SK-N-MC (cell line): ENCODE data around the gene OBSCN.

Experiments
- DNase-seq: peaks from one replicate; pipeline ENCODE4 v3.0.0-alpha.2; 2011; ENCODE audit warnings: low read depth, low spot score
- H3K27ac ChIP-seq: fragments of 200-600 bp; sonication (generic); 2 replicates; pipeline ENCODE4 v1.5.1; 2016; ENCODE audit warnings: mixed run types
- H3K36me3 ChIP-seq: fragments of 200-600 bp; sonication (generic); 2 replicates; pipeline ENCODE4 v1.6.1; 2017; ENCODE audit warnings: antibody characterized with exemption, low read length, mixed read lengths; ENCODE audit not compliant: insufficient read depth
- H3K4me3 ChIP-seq: fragments of 200-600 bp; sonication (generic); 2 replicates; pipeline ENCODE4 v1.5.1; 2016
- H3K9ac ChIP-seq: fragments of 200-600 bp; sonication (generic); 2 replicates; pipeline ENCODE4 v1.8.0; 2017; ENCODE audit warnings: mixed run types, mixed read lengths; ENCODE audit not compliant: insufficient read length
- H3K9me3 ChIP-seq: fragments of 200-600 bp; sonication (generic); 2 replicates; pipeline ENCODE4 v1.6.1; 2017; ENCODE audit warnings: low read depth, mild to moderate bottlenecking, antibody characterized with exemption, low read length, moderate library complexity, mixed read lengths
- EZH2 ChIP-seq: fragments of 200-600 bp; sonication (generic); IDR thresholded peaks from one replicate; pipeline ENCODE4 v1.6.1; 2017; ENCODE audit warnings: antibody characterized with exemption
- FOXP2 ChIP-seq: optimal IDR thresholded peaks from 2 replicates; pipeline ENCODE3; 2011; ENCODE audit warnings: mild to moderate bottlenecking, moderate library complexity; ENCODE audit not compliant: insufficient read depth; ENCODE audit errors: extremely low read length, control extremely low read depth
- POLR2AphosphoS5 ChIP-seq: IDR thresholded peaks from 2 replicates; pipeline ENCODE4 v1.6.1; 2012; ENCODE audit warnings: mild to moderate bottlenecking, low read depth, low read length, borderline replicate concordance

Gene OBSCN

DNA sequence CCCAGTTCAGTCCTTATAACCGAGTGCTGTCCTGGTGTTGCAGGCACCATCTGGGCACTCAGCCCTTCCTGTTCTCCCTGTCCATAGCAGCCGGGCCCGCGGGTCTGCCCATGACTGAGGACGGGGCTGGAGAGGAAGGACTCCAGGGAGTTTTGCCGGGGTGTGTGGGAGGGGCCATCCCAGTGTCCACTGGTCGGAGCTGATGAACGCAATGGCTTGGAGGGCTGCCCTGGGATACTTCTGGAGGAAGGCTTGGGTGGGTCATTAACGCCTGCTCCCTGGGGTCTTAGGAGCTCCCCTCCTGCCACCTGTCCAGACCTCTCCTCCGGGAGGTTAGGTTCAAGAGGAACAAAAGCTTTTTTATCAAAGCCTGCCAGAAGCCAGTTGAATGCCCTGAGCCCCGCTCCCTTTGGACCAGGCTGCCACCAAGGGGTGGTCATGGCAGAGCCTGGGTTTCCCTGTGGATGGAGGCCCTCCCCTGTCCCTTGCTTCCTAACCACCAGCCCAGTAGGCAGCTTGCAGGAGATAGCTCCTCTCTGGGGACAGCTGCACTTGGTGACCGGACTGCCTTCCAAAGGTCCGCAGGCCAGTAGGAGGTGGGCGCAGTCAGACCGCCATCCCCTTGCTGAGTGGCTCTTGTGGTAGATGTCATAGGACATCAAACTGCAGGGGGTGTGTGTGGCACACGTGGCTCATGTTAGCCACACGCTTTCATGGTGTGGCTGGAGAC, 137.5 kb downstream of the OBSCN start:
- DNase-seq: no peak
- H3K27ac ChIP-seq: no peak overlapping the region
- H3K36me3 ChIP-seq: no peaks in the 10 kb centered on the region
- no peaks in the 10 kb centered on the region for H3K9me3 ChIP-seq
- no peak overlapping the region for H3K9ac ChIP-seq
- TF ChIP-seq FOXP2 (no peak), EZH2 (no peak), POLR2AphosphoS5 (no peak)
- no peak overlapping the region for H3K4me3 ChIP-seq

DNA sequence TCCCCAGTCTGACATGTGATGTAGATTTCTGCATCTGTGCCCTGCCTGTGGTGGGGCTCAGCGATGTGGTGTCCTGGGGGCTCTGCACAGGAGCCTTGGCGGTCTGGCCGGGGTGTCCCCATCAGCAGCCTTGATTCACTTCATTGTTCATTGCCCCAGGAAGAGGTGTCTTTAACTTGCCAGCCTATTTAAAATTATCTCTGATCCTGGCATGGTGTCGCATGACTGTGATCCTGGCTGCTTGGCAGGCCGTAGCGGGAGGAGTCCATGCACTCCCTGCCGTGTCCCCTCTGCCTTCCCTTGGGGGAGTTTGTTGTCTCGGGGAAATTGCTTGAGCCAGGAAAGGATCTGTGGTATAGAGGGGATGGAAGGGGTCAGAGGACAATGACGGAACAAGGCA, 138.9 kb downstream of the OBSCN start:
- Histone ChIP-seq H3K9ac (no peak overlapping the region), H3K9me3 (no peaks in the 10 kb centered on the region), H3K36me3 (no peaks in the 10 kb centered on the region), H3K4me3 (no peak overlapping the region), H3K27ac (no peak overlapping the region)
- DNase-seq: no peak
- TF ChIP-seq POLR2AphosphoS5 (no peak), EZH2 (no peak), FOXP2 (no peak)

- Histone ChIP-seq H3K36me3 (no peaks in the 10 kb centered on the region), H3K27ac (no peak overlapping the region), H3K9ac (no peak overlapping the region), H3K4me3 (no peak overlapping the region), H3K9me3 (no peaks in the 10 kb centered on the region)
- no peak for TF ChIP-seq POLR2AphosphoS5
- no peak for TF ChIP-seq EZH2
- TF ChIP-seq FOXP2: no peak
- no peak for DNase-seq
Observed at GRCh38 chr1:228347181-228347580, 139.3 kb downstream of the OBSCN start.

GRCh38 chr1:228348708-228349467, 141.0 kb downstream of the OBSCN start:
- H3K27ac ChIP-seq: no peak overlapping the region
- H3K9me3 ChIP-seq: no peaks in the 10 kb centered on the region
- TF ChIP-seq FOXP2 (no peak), EZH2 (no peak), POLR2AphosphoS5 (no peak)
- no peak for DNase-seq
- no peak overlapping the region for H3K9ac ChIP-seq
- H3K36me3 ChIP-seq: no peaks in the 10 kb centered on the region
- H3K4me3 ChIP-seq: no peak overlapping the region

DNA sequence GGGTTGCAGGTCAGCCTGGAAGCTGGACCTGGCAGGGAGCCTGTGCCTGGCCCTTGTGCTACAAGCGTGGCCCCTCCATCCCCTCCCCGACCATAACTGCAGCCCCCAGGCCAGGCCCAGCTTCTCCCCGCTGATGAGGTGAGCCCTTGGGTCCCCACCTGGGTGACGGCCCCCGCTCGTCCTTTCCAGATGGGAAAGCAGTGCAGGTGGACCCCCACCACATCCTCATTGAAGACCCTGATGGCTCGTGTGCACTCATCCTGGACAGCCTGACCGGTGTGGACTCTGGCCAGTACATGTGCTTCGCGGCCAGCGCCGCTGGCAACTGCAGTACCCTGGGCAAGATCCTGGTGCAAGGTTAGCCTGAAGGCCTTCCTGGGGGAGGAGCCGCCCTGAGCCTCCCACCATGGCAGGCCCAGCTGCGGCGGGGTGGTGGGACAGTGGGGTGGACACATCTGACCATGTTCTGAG, 141.9 kb downstream of the OBSCN start:
- no peak overlapping the region for H3K27ac ChIP-seq
- TF ChIP-seq EZH2 (no peak), FOXP2 (no peak), POLR2AphosphoS5 (no peak)
- H3K4me3 ChIP-seq: no peak overlapping the region
- H3K9me3 ChIP-seq: no peaks in the 10 kb centered on the region
- H3K36me3 ChIP-seq: no peaks in the 10 kb centered on the region
- no peak overlapping the region for H3K9ac ChIP-seq
- no peak for DNase-seq

DNA sequence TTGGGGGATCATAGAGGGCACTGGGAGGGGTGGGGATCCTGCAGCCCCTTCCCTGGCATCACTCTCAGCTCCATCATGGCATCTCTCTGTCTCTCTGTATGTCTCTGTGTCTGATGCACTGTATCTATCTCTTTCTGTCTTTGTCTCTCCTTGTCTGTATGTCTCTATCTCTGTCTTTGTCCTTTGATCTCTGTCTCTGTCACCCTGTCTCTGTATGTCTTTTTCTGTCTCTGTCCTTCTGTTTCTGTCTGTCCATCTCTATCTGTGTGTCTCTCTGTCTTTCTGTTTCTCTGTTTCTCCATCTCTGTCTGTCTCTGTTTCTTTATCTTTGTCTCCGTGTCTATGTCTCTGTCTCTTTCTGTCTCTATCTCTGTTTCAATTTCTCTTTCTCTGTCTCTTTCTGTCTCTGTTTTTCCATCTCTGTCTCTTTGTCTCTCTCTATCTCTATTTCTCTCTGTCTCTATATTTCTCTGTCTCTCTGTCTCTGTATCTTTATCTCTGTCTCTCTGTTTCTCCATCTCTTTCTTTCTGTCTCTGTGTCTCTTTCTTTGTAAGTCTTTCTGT, 142.4 kb downstream of the OBSCN start:
- H3K9me3 ChIP-seq: no peaks in the 10 kb centered on the region
- H3K27ac ChIP-seq: no peak overlapping the region
- no peaks in the 10 kb centered on the region for H3K36me3 ChIP-seq
- H3K4me3 ChIP-seq: no peak overlapping the region
- DNase-seq: no peak
- H3K9ac ChIP-seq: no peak overlapping the region
- TF ChIP-seq POLR2AphosphoS5 (no peak), EZH2 (no peak), FOXP2 (no peak)

GRCh38 chr1:228350831-228351781, 143.3 kb downstream of the OBSCN start:
- DNase-seq: no peak
- Histone ChIP-seq H3K27ac (no peak overlapping the region), H3K9me3 (no peaks in the 10 kb centered on the region), H3K9ac (no peak overlapping the region), H3K4me3 (no peak overlapping the region), H3K36me3 (no peaks in the 10 kb centered on the region)
- TF ChIP-seq FOXP2 (no peak), POLR2AphosphoS5 (no peak), EZH2 (no peak)
